Astrocyte (in vitro differentiated cells and primary cell): ENCODE data around the gene JAZF1. TPM values are rescaled to one million over a fixed set of nuclear protein-coding genes. Genes with fewer than 3 reads are reported as not detected.

Experiments used
- DNase-seq: peaks from one replicate; pipeline ENCODE4 v3.0.0-alpha.2; 2010; ENCODE audit warnings: low read depth
- FAIRE-seq: peaks from 2 replicates; lab custom pipeline; 2011; peaks lifted over from hg19 to GRCh38; lab: Jason Lieb, UNC
- H2AFZ ChIP-seq: 2 replicates; pipeline ENCODE4 v1.6.0; 2012; ENCODE audit warnings: low read depth, low read length, inconsistent platforms
- H3K27ac ChIP-seq: 2 replicates; pipeline ENCODE4 v1.5.1; 2011; ENCODE audit warnings: low read depth, low read length, inconsistent platforms
- H3K27me3 ChIP-seq: 2 replicates; pipeline ENCODE4 v1.6.0; 2011; ENCODE audit warnings: low read length, inconsistent platforms; ENCODE audit not compliant: insufficient read depth
- H3K36me3 ChIP-seq: 2 replicates; pipeline ENCODE4 v1.5.1; 2011; ENCODE audit warnings: low read length, inconsistent platforms; ENCODE audit not compliant: insufficient read depth
- H3K4me1 ChIP-seq: 2 replicates; pipeline ENCODE4 v1.5.1; 2011; ENCODE audit warnings: low read length, inconsistent platforms; ENCODE audit not compliant: insufficient read depth
- H3K4me2 ChIP-seq: 2 replicates; pipeline ENCODE4 v1.6.0; 2012; ENCODE audit warnings: low read length, inconsistent platforms
- H3K4me3 ChIP-seq: 2 replicates; pipeline ENCODE4 v1.5.1; 2011; ENCODE audit warnings: low read depth, mild to moderate bottlenecking, low read length, inconsistent platforms; ENCODE audit not compliant: insufficient read depth
- H3K79me2 ChIP-seq: 2 replicates; pipeline ENCODE4 v1.6.0; 2012; ENCODE audit warnings: mild to moderate bottlenecking, low read length, inconsistent platforms; ENCODE audit not compliant: insufficient read depth
- H3K9ac ChIP-seq: 2 replicates; pipeline ENCODE4 v1.6.0; 2012; ENCODE audit warnings: mild to moderate bottlenecking, low read length, inconsistent platforms
- H3K9me3 ChIP-seq: 2 replicates; pipeline ENCODE4 v1.5.1; 2012; ENCODE audit warnings: low read depth, mild to moderate bottlenecking, low read length, inconsistent platforms; ENCODE audit not compliant: insufficient read depth
- H4K20me1 ChIP-seq: 2 replicates; pipeline ENCODE4 v1.6.0; 2012; ENCODE audit warnings: low read length, inconsistent platforms; ENCODE audit not compliant: insufficient read depth
- H3K27ac Mint-ChIP-seq: one replicate; pipeline ENCODE4 v1.8.0; 2021; ENCODE audit warnings: mild to moderate bottlenecking, mixed read lengths; ENCODE audit not compliant: unreplicated experiment
- H3K27me3 Mint-ChIP-seq: one replicate; pipeline ENCODE4 v1.8.0; 2021; ENCODE audit warnings: low read depth, mixed read lengths; ENCODE audit not compliant: unreplicated experiment
- H3K36me3 Mint-ChIP-seq: one replicate; pipeline ENCODE4 v1.8.0; 2021; ENCODE audit warnings: low read depth, mixed read lengths; ENCODE audit not compliant: unreplicated experiment
- H3K4me1 Mint-ChIP-seq: one replicate; pipeline ENCODE4 v1.8.0; 2021; ENCODE audit warnings: low read depth, mixed read lengths; ENCODE audit not compliant: unreplicated experiment
- H3K4me3 Mint-ChIP-seq: one replicate; pipeline ENCODE4 v1.8.0; 2021; ENCODE audit warnings: mild to moderate bottlenecking, moderate library complexity, mixed read lengths; ENCODE audit not compliant: unreplicated experiment
- H3K9me3 Mint-ChIP-seq: one replicate; pipeline ENCODE4 v1.8.0; 2021; ENCODE audit warnings: mild to moderate bottlenecking, mixed read lengths; ENCODE audit not compliant: unreplicated experiment
- CTCF ChIP-seq: IDR thresholded peaks from 2 replicates; pipeline ENCODE4 v1.5.1; 2011; ENCODE audit warnings: low read depth, mild to moderate bottlenecking, inconsistent platforms, low read length, moderate library complexity; ENCODE audit not compliant: insufficient read depth
- EZH2 ChIP-seq: IDR thresholded peaks from 2 replicates; pipeline ENCODE4 v1.6.1; 2012; ENCODE audit warnings: mild to moderate bottlenecking, low read length, inconsistent platforms; ENCODE audit not compliant: insufficient read depth
- total RNA-seq: library from RNA; stranded (reverse); gene quantifications from 2 replicates; pipeline ENCODE4 v1.2.1, GENCODE V29; 2021

Gene JAZF1
- total RNA-seq, 1 donor from 2014 or later, result 20.1 TPM

DNA sequence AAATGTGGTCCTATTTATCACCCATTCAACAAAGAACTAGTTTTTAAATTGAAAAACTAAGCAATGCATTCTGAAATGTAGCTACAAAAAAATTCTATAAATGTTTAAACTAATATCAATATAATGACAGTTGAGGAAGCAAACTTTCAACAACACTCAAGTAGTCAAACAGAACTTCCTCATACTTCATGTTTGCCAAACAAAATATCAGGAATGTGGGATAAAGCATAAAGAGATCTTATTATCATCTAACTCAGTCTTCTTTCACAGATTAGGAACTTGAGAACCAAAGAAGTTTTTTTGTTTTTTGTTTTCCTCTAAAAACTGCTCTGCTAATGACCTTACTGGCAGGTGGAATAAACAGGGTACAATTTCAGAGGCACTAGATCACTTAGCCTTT, 116.2 kb downstream of the JAZF1 start:
- Histone ChIP-seq H3K9ac (no peak overlapping the region), H3K79me2 (no peaks in the 10 kb centered on the region), H3K27me3 (no peaks in the 10 kb centered on the region), H2AFZ (no peak overlapping the region), H3K4me2 (no peak overlapping the region), H3K36me3 (no peaks in the 10 kb centered on the region), H4K20me1 (peaks cover 38% of the 10 kb centered on the region), H3K9me3 (no peaks in the 10 kb centered on the region), H3K4me1 (peaks cover 8% of the 10 kb centered on the region), H3K27ac (no peak overlapping the region), H3K4me3 (no peak overlapping the region)
- H3K27me3 Mint-ChIP-seq, result no peaks in the 10 kb centered on the region
- no peak overlapping the region for H3K4me3 Mint-ChIP-seq
- H3K9me3 Mint-ChIP-seq, result no peaks in the 10 kb centered on the region
- FAIRE-seq (no peak), DNase-seq (no peak)
- TF ChIP-seq EZH2 (no peak), CTCF (no peak)
- H3K36me3 Mint-ChIP-seq, result no peaks in the 10 kb centered on the region
- peaks cover 36% of the 10 kb centered on the region for H3K4me1 Mint-ChIP-seq
- H3K27ac Mint-ChIP-seq, result no peak overlapping the region

DNA sequence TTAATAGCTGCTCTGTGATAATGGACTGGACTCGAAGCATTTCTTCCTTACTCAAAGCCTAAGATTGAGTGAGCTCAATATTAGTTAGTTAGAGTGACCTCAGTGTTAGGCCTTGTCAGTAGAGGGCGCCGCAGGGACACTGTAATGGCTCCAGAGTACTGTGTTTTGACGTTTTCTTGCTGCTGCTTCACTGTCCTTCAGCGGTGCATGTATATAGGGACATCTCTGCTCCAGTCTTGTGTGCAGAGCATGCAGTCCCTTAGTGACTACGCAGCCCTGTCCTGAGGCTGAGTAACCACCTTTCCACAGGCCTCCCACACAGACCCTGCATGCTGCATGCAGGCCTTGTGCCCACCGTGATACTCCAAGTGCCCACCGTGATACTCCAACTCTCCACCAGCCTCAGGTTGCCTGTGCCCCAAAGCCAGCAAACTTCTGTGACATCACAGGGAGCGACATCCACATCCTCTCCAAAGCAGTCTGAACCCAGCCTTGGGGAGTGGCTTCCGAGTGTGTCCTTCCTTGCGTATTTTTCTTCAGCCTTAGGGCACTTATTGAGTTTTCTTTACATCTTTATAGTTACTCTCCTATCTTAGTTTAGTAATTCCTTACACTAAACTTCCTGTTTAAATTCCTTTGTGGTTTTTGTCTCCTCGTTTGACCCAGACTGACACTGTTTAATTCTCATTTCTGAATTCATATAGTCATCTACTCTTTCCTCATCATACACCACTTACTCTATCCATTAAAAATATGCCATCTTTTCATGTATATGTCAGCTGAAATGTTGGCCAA, 118.2 kb downstream of the JAZF1 start:
- peak overlapping the region; percentile 62 for H3K4me2 ChIP-seq
- H3K27me3 ChIP-seq, result no peaks in the 10 kb centered on the region
- Mint-ChIP-seq H3K4me3 (no peak overlapping the region), H3K27ac (peak overlapping the region; percentile 79), H3K9me3 (no peaks in the 10 kb centered on the region), H3K27me3 (no peaks in the 10 kb centered on the region), H3K36me3 (no peaks in the 10 kb centered on the region), H3K4me1 (peaks cover 27% of the 10 kb centered on the region)
- peak; percentile 32 for DNase-seq
- H2AFZ ChIP-seq, result peak overlapping the region; percentile 15
- H4K20me1 ChIP-seq, result peaks cover 28% of the 10 kb centered on the region
- no peaks in the 10 kb centered on the region for H3K36me3 ChIP-seq
- H3K79me2 ChIP-seq, result no peaks in the 10 kb centered on the region
- H3K4me3 ChIP-seq, result no peak overlapping the region
- peak overlapping the region; percentile 25 for H3K27ac ChIP-seq
- FAIRE-seq, result no peak
- TF ChIP-seq EZH2, result no peak
- peak; percentile 65 for TF ChIP-seq CTCF
- peaks cover 8% of the 10 kb centered on the region for H3K4me1 ChIP-seq
- H3K9me3 ChIP-seq, result no peaks in the 10 kb centered on the region
- H3K9ac ChIP-seq, result peak overlapping the region; percentile 38

- Mint-ChIP-seq H3K4me1 (peaks cover 27% of the 10 kb centered on the region), H3K27ac (peak overlapping the region; percentile 79), H3K36me3 (no peaks in the 10 kb centered on the region), H3K9me3 (no peaks in the 10 kb centered on the region), H3K4me3 (no peak overlapping the region), H3K27me3 (no peaks in the 10 kb centered on the region)
- Histone ChIP-seq H3K79me2 (no peaks in the 10 kb centered on the region), H3K9ac (no peak overlapping the region), H3K27ac (no peak overlapping the region), H3K4me3 (no peak overlapping the region), H4K20me1 (peaks cover 24% of the 10 kb centered on the region), H3K36me3 (no peaks in the 10 kb centered on the region), H3K4me1 (peaks cover 8% of the 10 kb centered on the region), H2AFZ (no peak overlapping the region), H3K27me3 (no peaks in the 10 kb centered on the region), H3K9me3 (no peaks in the 10 kb centered on the region), H3K4me2 (peak overlapping the region; percentile 62)
- DNase-seq (no peak), FAIRE-seq (no peak)
- TF ChIP-seq EZH2 (no peak), CTCF (no peak)
Observed at GRCh38 chr7:28061824-28062196, 118.8 kb downstream of the JAZF1 start.
